HG03469 (cell line): ENCODE results near the gene SAMD8.
A peak's percentile ranks its signal among the peaks of the same experiment; 100 is the strongest.
"Not testable (repeated sequence)": the region's sequence is repeated elsewhere in the genome, so short reads cannot be mapped to it uniquely, and the experiment has no call there.

ENCODE experiments used
- ATAC-seq: cut with Tn5 transposase; IDR thresholded peaks from one replicate; pipeline ENCODE4 v1.9.1; 2021; ENCODE audit warnings: mild to moderate bottlenecking, moderate library complexity, moderate number of reproducible peaks; ENCODE audit not compliant: unreplicated experiment

Gene SAMD8

DNA sequence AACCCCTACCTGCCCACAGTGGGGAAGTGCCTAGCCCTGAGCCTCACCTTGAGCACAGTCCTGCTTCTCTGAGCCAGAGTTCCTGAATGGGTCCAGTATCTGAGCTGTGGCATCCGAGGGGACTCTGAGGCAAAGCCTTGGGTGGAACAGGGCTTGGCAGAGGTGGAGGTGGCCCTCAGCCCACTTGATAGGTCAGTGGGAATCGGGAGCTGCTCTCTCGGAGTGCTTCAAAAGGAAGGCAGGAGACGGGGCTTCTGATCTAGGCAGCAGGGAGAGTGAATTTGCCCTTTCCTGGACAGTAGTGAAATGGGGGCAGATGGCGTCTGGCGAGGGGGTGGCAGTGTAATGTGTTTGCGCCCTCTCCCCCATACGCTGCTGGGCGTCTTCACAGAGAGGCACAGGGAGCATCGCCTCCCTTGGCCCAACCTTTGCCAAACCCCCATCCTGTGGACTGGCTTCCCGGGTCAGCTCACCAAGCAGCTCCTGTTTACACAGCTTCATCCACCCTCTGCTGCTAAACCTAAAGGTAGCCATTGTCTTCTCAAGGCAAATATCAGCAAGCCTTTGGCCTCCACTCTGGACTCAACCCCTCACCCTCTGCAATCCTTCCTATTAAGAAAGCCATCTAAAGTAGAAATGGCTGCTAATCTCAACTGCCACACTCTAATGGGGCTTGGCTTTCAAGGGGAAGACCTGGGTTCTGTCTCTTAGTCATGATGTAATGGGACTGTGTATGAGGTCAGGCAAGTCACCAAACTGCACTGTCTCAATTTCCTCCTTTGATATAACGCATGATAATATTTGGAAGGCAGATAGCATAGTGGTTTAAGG lies 78.0 kb downstream of the SAMD8 start:
- ATAC-seq: no peak

DNA sequence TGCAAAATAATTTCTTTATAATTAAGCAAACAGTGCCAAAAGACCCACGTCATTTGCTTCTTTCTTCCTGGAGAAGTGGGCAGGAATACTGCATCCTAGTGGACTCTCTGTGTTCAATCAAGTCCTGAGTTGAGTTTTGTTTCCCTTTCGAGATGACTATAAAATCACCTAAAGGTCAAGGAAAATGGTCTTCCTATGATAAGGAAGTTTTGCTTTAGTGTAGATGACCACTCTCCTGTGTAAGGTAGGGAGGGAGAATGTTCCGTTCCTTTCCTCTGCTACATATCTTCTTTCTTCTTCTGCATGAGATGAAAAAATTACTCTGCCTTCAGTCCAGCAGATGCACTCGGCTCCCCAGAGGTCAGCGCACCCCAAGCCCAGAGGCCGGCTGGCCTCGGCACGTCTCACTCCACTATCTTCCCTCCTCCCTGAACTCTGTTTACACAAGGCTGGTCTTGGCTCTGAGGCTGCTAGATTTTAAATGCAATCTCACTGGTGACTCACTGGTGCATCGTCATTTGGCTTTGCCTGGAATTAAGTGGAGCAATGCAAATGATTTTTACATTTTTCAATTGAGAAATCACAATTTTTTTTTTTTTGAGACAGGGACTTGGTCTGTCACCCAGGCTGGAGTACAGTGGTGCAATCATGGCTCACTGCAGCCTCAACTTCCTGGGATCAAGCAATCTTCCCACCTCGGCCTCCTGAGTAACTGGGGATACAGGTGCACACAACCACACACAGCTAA lies 80.5 kb downstream of the SAMD8 start:
- no peak for ATAC-seq

DNA sequence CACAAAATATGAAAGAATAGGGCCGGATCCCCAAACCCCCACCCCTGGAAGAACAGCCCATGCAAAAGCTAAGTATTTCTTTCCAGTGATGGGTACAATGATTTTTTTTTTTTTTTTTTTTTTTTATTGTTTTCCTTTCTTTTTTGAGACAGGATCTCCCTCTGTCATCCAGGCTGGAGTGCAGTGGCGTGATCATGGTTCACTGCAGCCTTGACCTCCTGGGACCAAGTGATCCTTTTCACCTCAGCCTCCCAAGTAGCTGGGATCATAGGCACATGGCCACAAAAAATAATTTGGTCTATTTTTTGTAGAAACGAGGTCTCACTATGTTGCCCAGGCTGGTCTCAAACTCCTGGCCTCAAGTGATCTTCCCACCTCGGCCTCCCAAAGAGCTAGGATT lies 83.2 kb downstream of the SAMD8 start:
- ATAC-seq: not testable (repeated sequence)

DNA sequence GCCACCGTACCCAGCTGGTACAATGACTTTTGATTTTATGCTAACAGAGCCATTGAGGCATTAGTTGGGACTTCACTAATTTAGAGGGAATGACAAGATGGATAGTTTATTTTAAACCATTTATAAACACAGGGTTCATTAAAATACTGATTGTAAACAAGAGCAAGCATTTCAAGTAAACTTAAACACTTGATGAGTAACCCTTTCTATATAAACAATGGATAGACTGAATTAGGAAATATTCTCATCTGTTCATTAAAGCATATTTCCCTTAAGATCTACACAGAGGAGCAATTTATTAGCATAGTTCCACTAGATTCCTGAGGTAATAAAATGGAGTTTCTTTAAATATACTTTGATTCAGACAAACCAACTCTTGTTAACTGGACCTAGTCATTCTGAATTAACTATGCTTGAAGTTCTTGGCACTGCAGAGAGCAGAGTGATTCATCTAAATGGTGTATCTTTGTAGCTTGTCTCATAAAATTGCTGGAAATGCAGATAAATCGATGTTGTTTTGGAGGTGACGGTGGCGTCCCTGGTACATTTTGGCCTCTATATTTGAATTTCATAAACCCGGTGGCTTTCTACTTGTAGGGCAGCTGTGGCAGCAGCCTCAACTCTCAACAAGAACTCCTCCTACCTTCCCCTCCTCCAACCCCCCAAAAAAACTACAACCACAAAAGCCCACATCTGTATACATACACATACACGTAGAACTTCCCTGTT lies 83.7 kb downstream of the SAMD8 start:
- ATAC-seq: no peak

DNA sequence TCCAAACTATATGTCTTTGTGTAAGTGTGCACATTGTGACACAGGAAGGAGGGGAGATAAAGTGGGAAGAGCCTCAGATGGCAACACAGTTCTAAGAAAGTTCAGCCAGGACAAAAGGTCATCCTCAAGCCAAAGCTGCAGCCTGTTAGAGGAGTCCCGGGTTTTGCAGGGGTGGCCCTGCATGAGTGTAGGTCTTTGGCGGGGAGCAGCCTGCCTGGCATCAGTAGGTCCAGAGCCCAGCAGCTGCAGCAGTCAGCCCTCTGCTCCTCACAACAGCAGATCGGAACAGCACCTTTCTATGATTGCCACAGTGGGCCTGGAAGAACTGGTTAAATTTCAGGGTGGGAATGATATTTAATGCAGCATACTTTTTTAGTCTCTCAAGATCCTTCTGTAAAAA lies 85.6 kb downstream of the SAMD8 start:
- no peak for ATAC-seq

DNA sequence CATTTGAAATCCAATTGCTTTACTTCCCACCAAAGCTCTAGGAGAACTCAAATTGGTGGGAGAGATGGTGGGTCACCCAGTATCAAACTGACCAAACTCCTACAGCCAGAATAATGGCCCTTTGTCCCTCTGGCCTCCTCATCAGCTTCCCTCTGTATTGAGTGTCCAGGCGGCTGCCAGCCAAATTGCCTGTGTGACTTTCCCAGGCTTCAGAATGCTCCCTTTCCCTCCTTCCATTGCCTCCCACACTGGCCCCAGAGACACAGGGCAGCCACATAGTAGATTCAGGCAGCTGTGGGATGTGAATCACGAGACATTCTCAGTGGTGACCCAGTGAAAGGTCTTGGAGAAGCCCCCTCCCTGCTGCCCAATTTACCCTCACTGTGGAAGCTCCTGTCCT lies 86.5 kb downstream of the SAMD8 start:
- no peak for ATAC-seq

DNA sequence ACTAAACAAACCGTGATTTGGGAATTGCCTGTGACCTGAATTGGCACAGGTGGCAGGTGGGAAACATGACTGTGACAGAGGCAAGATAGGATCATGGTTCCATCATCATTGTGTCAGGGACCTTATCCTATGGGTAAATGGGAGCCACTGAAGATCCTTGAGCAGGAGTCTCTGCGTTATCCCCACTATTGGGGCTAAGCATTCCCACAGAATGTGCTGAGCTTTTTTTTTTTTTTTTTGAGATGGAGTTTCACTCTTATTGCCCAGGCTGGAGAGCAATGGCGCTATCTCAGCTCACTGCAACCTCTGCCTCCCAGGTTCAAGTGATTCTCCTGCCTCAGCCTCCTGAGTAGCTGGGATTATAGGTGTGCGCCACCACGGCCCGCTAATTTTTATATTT lies 88.5 kb downstream of the SAMD8 start:
- not testable (repeated sequence) for ATAC-seq

DNA sequence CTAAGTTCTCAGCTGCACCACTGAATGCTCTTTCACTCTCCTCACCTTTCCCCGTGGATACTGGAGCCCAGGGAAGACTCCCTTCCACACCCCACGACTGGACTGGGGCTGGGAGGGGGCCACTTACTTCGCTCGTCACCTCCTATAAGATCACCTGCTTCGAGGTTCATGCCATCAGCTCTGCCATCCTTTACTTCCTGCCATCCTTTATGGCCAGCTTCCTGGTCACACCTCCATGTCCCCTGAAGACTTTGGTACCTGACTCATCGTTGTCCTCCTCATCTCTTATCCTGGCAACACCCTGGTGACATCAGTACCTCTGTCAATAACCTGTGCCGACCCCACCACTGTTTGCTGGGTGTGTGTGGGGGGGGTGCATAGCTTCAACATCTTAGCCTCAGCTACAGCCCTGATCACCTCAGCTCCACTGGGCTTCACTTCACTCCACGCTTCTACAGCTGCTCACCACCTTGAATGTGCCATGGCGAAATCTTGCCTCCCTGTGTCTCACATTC lies 90.4 kb downstream of the SAMD8 start:
- no peak for ATAC-seq

DNA sequence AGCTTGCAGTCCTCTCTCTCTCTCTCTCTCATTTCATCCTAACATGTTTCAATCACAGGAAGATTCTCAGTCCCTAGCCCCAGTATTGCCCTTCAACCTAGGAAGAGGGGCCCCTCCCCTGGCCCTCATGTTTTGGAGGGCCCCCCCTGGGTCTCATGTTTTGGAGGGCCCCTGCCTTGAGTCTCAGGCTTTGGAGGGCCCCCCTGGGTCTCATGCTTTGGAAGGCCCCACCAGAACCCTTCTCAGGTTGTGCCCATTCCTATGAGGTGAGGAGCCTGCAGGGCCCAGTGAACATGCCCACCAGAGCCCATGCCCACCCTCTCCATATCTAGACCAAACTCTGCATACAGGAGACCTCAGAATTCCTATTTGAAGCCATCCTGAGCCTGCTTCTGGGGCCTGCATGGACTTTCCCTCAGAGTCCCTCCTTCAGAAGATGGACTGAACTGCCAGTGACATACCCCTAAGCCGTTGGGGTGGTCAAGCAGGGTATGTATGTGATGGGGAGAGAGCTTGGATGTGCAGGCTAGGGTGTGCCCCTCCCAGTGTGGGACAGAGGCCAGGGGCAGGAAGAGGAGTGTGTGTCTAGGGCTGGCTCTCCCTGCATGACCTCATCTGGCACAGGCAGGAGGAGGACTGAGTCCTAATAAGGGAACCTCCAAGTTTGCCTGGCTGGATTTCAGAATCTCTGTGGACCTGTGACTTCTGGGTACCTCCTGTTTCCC lies 91.0 kb downstream of the SAMD8 start:
- ATAC-seq: no peak

DNA sequence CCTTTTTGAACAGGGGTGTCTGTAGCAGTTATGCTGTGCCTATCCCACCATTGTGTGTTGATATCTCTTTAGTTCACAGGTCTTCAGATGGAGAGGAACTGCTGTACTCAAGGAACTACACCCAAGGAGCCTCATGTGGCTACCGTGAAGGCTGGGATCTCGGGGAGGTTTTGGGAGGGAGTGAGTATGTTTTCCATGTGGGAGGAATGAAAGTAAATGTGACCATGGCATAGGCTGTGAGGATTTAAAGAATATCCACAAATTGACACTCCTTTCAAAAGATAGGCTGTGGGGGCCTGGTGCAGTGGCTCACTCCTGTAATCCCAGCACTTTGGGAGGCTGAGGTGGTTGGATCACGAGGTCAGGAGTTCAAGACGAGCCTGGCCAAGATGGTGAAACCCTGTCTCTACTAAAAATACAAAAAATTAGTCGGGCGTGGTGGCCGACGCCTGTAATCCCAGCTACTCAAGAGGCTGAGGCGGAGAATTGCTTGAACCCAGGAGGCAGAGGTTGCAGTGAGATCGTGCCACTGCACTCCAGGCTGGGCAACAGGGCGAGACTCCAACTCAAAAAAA lies 91.7 kb downstream of the SAMD8 start:
- not testable (repeated sequence) for ATAC-seq

DNA sequence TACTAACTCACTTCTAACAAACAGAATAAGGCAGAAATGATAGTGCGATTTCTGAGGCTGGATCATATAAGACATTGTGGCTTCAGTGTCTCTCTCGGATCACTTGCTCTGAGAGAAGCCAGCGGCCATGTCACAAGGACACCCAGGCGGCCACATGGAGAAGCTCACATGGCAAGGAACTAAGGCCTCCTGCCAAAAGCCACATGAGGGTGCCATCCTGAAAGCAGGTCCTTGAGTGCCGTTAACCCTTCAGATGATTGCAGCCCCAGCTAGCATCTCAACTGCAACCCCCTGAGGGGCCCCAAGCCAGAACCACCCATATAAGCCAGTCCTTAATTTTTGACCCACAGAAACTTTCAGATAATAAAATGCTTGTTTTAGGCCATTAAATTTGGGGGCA lies 92.3 kb downstream of the SAMD8 start:
- no peak for ATAC-seq

DNA sequence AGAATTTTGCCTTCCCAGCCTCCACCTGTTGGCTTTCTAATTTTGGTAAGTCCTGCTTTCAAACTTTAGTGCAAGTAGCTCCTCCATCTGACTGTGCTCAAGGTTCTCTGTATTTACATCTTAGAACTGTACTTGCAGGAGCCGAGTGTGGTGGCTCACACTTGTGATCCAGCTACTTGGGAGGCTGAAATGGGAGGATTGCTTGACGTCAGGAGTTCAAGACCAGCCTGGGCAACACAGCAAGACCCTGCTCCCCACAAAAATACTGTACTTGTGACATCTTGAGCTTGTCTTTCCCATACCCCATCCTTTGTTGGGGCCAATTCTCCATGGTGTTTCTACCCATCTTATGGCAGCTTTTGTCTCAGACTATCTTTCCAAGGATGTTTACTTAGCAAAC lies 94.5 kb downstream of the SAMD8 start:
- ATAC-seq: no peak

DNA sequence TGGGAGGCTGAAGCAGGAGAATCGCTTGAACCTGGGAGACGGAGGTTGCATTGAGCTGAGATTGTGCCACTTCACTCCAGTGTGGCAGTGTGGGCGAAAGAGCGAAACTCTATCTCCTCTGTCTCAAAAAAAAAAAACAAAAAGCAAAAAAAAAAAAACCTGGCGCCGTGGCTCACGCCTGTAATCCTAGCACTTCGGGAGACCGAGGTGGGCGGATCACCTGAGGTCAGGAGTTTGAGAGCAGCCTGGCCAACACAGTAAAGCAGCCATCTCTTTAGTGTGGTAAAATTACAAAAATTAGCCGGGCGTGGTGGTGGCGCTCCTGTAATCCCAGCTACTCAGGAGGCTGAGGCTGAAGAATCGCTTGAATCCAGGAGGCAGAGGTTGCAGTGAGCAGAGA lies 95.2 kb downstream of the SAMD8 start:
- ATAC-seq: not testable (repeated sequence)

DNA sequence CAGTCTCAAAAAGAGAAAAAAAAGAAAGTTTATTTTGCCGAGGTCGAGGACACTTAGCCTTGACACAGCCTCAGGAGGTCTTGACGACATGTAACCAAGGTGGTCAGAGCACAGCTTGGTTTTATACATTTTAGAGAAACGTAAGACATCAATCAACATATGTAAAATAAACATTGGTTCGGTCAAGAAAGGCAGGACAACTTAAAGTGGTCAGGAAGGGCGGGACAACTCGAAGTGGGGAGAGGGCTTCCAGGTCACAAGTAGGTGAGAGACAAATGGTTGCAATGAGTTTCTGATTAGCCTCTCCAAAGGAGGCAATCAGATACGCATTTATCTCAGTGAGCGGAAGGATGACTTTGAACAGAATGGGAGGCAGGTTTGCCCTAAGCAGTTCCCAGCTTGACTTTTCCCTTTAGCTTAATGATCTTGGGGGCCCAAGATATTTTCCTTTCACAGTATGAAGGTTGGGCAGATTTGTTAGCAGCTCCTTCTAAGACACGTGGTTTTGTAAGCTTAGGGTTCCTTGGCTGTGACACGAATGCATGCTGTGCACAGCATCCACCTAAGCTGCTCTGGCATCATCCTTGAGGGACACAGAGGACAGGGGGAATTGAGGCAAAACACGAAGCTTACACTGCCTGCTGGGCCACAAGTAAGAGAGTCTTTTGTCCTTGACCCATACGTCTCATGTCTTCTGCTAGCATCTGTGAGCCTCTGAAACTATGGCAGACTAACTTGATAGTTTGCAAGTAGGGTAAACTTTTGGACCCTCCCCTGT lies 95.8 kb downstream of the SAMD8 start:
- no peak for ATAC-seq

DNA sequence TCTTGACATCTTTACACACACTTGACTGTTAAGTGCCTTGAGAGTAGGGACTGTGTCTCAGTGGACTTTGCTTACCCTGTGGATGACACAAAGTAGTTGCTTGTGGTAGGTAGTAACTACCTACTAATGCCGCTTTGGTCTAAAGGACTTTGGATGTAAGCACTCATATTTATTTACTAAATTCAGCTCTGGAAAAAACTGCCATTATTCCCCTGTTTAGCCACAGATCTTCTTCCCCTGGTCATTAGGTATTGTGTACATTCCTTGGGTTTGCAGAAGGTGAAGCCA lies 96.3 kb downstream of the SAMD8 start:
- ATAC-seq: no peak

DNA sequence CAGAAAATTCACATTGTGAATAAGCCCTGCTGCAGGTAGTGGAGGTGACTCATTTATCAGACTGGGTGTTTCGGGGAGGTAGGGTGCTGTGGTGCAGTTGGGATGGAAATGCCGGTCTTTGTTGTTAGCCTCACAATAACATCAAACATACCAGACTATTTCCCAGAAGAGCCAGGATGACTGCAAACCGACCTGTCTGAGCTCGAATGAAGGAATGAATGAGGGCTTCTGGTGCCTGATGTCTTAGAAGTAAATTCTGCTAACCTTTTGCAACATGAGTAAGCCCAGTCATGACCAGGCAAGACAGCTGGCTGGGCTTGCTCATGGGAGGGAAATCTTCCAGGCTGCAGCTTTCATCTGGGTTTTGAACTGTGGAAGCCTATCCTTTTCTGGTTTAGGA lies 96.7 kb downstream of the SAMD8 start:
- no peak for ATAC-seq

DNA sequence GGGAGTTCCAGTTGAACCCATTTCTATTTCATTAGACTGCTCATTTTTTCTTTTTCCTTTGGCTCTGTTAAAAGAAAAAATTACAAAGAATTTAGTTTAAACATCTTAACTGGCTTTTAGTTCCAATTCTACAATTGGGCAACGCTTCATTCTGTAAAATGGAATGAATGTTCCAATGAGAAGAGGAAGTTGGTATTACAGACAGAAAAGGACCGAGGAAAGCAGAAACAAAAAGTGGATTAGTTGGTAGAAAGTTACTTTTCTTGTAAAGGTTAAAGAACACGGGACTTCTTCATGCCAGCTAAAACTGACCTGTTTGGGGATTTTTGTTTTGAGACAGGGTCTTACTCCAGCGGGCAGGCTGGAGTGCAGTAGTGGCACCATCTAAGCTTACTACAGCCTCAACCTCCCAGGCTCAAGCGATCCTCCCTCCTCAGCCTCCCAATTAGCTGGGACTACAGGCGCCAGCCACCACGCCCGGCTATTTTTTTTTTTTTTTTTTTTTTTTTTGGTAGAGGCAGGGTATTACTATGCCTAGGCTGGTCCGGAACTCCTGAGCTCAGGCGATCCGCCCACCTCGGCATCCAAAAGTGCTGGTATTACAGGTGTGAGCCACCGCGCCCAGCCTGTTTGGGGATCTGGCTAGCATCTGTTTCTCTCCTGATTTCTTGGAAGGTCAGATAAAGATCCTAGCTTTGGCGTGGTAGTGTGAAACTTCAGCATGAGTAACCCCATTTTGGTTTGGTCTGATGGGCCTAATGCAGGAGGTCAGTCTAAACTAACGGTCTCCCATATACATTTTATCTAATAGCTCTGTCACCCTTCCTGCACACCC lies 97.8 kb downstream of the SAMD8 start:
- peak; percentile 3 for ATAC-seq

DNA sequence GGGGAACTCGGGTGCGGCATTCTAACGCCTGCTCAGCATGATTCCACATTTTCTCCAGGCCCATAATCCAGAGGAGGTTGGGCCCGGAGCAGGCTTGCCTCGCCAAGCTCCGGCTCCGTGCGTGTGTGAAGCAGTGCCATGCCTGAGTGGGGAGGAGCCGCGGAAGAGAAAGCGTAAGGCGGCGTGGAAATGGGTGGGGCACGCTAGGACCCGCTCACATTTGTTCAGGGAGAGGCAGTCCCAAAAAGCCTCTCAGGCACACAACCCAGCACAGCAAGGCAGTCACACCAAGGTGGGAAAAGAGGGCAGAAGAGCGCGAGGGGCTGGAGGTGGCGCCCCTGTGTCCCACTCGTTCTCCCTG lies 98.4 kb downstream of the SAMD8 start:
- ATAC-seq: peak; percentile 30
